ENCODE data around the gene POLR1E.

DNA sequence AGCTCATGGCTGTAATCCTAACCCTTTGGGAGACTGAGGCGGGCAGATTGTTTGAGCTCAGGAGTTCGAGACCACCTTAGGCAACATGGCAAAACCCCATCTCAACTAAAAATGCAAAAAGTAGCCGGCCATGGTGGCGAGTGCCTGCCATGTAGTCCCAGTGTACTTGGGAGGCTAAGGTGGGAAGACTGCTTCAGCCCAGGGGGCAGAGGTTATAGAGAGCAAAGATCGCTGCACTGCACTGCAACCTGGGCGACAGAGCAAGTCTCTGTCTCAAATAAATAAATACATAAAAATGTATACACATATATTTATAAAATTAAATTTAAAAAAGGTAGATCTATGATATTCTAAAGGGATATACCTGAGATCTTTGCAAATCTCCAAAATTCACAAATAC lies 39.9 kb upstream of the POLR1E start:
- TF ChIP-seq, protein P1, sequence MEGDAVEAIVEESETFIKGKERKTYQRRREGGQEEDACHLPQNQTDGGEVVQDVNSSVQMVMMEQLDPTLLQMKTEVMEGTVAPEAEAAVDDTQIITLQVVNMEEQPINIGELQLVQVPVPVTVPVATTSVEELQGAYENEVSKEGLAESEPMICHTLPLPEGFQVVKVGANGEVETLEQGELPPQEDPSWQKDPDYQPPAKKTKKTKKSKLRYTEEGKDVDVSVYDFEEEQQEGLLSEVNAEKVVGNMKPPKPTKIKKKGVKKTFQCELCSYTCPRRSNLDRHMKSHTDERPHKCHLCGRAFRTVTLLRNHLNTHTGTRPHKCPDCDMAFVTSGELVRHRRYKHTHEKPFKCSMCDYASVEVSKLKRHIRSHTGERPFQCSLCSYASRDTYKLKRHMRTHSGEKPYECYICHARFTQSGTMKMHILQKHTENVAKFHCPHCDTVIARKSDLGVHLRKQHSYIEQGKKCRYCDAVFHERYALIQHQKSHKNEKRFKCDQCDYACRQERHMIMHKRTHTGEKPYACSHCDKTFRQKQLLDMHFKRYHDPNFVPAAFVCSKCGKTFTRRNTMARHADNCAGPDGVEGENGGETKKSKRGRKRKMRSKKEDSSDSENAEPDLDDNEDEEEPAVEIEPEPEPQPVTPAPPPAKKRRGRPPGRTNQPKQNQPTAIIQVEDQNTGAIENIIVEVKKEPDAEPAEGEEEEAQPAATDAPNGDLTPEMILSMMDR (IDR thresholded peaks at IDR 0.05), result no peak
- no peak for TF ChIP-seq POLR2AphosphoS5 (IDR thresholded peaks at IDR 0.05)
